Transverse colon (tissue), 4 donors: ENCODE data around the gene SERINC3. TPM values are rescaled to one million over a fixed set of nuclear protein-coding genes. Genes with fewer than 3 reads are reported as not detected.
A peak's percentile ranks its signal among the peaks of the same experiment; 100 is the strongest.

Experiments
- DNase-seq: peaks from one replicate; pipeline ENCODE4 v3.0.0-alpha.2; 2019
- H3K27ac ChIP-seq, 4 donors: fragments of 200-600 bp; sonication (generic); 2 replicates each; pipeline ENCODE4 v1.5.1; 2016 to 2018; ENCODE audit warnings: inconsistent platforms in 4 of 4
- H3K27me3 ChIP-seq: fragments of 200-600 bp; sonication (generic); 2 replicates; pipeline ENCODE4 v1.5.1; 2017; ENCODE audit warnings: inconsistent platforms
- H3K36me3 ChIP-seq, 4 donors: fragments of 200-600 bp; sonication (generic); 2 replicates each; pipeline ENCODE4 v1.5.1; 2017 to 2019; ENCODE audit warnings: inconsistent platforms in 4 of 4
- H3K4me1 ChIP-seq, 4 donors: fragments of 200-600 bp; sonication (generic); 2 replicates each; pipeline ENCODE4 v1.5.1; 2017 to 2020; ENCODE audit warnings: inconsistent platforms in 4 of 4
- H3K4me3 ChIP-seq, 4 donors: fragments of 200-600 bp; sonication (generic); 1 replicate in 1 of 4; 2 replicates in 3 of 4; pipeline versions ENCODE4 v1.5.1 to v1.6.1; 2017 to 2019; ENCODE audit warnings: inconsistent platforms in 4 of 4
- H3K9me3 ChIP-seq, 2 donors: fragments of 200-600 bp; sonication (generic); 2 replicates each; pipeline ENCODE4 v1.5.1; 2017 to 2019; ENCODE audit warnings: inconsistent platforms in 2 of 2
- EP300 ChIP-seq: sonication (generic); formaldehyde crosslinking; IDR thresholded peaks from one replicate; pipeline ENCODE4 v1.6.1; 2017; ENCODE audit warnings: antibody characterized with exemption, low read depth
- POLR2A ChIP-seq: fragments of 450-650 bp; IDR thresholded peaks from one replicate; pipeline ENCODE4 v1.6.1; 2016; ENCODE audit warnings: antibody characterized with exemption, mild to moderate bottlenecking, moderate library complexity
- POLR2AphosphoS5 ChIP-seq, 3 donors: sonication (generic); formaldehyde crosslinking; IDR thresholded peaks; one replicate each; pipeline ENCODE4 v1.6.1; 2016; ENCODE audit warnings: antibody characterized with exemption in 3 of 3
- WGBS, 2 donors: methylation state at CpG; one replicate each; pipeline ENCODE4 v1.1.5; 2018; ENCODE audit warnings: low coverage in 1 of 2; 5-methylcytosine and 5-hydroxymethylcytosine counted together
- in situ Hi-C, 4 donors: fragments of 200-750 bp; cut with MboI; loops; one replicate each; pipeline versions ENCODE4 v1.15.0 to v1.15.1; 2017; ENCODE audit warnings: low sequenced_read_pairs in 3 of 4, low pct_ligation_motif_present in 1 of 4, low pct_unique_long_range_greater_than_20kb in 1 of 4
- intact Hi-C: fragments of 100-400 bp; cut with DNase I; formaldehyde crosslinking; loops from one replicate; pipeline ENCODE4 v1.15.1; 2023; ENCODE audit warnings: low total_unique reads
- total RNA-seq, 4 donors: library from RNA; depleted of rRNA; stranded (reverse); fragments of >200 nt; gene quantifications; one replicate each; pipeline ENCODE4 v1.1.0, GENCODE V29; 2016
- TF ChIP-seq, protein P1 (sequence below), 5 experiments: fragments of 200-600 bp in 3 of 5; fragments of 450-650 bp in 2 of 5; sonication (generic) in 3 of 5; IDR thresholded peaks; 1 replicate in 2 of 5; 2 replicates in 3 of 5; pipeline ENCODE4 v1.5.1; 2016 to 2017; ENCODE audit warnings: antibody characterized with exemption in 5 of 5, inconsistent platforms in 3 of 5, mild to moderate bottlenecking in 2 of 5, moderate library complexity in 1 of 5

The SERINC3 gene
- total RNA-seq, 4 donors from 2014 or later = 19.3 to 85.7 (median 53.1) TPM

DNA sequence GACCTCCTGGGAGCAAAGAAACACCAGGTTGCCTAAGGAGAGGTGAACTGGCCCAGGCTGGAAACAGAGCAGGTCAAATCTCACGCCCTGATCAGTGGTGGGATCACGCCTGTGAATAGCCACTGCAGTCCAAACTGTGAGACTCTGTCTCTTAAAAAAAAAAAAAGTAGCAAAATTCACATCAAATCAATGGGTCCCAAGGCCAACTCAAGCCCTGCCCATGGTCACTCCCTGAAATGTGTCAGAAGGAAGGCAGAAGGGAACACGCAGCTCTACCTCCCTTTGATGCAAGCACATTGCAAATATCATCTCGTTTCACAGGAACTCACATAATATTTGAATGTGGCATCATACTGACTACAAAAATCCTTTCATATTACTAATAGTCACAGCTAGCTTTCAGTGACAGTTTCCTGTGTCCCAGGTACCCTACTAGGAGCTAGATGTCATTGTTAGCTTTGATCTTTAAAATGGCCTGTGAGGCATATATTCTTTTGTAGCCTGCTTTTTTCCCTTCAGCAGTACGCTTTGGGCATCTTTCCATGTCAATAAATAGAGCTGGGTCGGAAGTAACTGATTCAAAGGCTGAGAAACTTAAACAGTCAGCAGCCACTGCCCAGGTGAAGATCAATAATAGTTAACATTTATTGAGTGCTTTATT lies 60.6 kb downstream of the SERINC3 start:
- Histone ChIP-seq H3K4me1 (peaks cover 3 to 37% (median 18%) of the 10 kb centered on the region in 4 donors), H3K27ac (peak overlapping the region; percentile 64 to 82 (median 76)), H3K27me3 (no peaks in the 10 kb centered on the region), H3K4me3 (no peak overlapping the region), H3K9me3 (no peaks in the 10 kb centered on the region), H3K36me3 (no peaks in the 10 kb centered on the region)
- intact Hi-C loops (no loop called here), in situ Hi-C loops (loop anchor here (5.0 to 25.0 kb wide), 3 partner anchors 74 to 249 kb away; partner anchors contain the start of gene OSER1 (in 4 of the 4))
- TF ChIP-seq POLR2AphosphoS5 (IDR thresholded peaks at IDR 0.05) (no peak), EP300 (no peak), POLR2A (no peak)
- TF ChIP-seq, protein P1, sequence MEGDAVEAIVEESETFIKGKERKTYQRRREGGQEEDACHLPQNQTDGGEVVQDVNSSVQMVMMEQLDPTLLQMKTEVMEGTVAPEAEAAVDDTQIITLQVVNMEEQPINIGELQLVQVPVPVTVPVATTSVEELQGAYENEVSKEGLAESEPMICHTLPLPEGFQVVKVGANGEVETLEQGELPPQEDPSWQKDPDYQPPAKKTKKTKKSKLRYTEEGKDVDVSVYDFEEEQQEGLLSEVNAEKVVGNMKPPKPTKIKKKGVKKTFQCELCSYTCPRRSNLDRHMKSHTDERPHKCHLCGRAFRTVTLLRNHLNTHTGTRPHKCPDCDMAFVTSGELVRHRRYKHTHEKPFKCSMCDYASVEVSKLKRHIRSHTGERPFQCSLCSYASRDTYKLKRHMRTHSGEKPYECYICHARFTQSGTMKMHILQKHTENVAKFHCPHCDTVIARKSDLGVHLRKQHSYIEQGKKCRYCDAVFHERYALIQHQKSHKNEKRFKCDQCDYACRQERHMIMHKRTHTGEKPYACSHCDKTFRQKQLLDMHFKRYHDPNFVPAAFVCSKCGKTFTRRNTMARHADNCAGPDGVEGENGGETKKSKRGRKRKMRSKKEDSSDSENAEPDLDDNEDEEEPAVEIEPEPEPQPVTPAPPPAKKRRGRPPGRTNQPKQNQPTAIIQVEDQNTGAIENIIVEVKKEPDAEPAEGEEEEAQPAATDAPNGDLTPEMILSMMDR (IDR thresholded peaks at IDR 0.05) = no peak
- 50 to 60% methylated on average over 2 to 6 of the region's 6 CpGs for WGBS, 2 donors
- DNase-seq = peak; percentile 25

DNA sequence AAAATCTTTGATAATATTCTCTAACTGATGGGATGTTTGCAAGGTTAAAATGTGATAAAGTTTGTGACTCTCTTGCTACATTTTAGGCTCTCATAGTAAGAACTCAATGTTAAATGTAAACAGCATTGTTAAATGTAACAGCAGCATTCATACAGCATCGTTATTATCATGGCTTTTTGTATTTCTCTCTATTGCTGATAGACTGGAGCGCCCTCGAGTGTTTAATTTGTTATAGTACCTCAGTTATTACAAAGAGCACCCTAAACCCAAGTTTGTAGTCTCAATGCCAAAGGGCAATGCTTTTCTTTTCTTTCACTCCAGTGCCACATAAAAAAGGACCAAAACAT lies 61.1 kb downstream of the SERINC3 start:
- peaks cover 3 to 37% (median 18%) of the 10 kb centered on the region in 4 donors for H3K4me1 ChIP-seq
- DNase-seq = no peak
- no peak for TF ChIP-seq POLR2A
- TF ChIP-seq POLR2AphosphoS5 (IDR thresholded peaks at IDR 0.05) = peak in 1 of 3 donors; percentile 7
- TF ChIP-seq, protein P1 (IDR thresholded peaks at IDR 0.05) = peak; percentile 12 to 68 (median 43)
- intact Hi-C loops = no loop called here
- H3K27ac ChIP-seq = peak overlapping the region; percentile 64 to 82 (median 76)
- in situ Hi-C loops = loop anchor here (5.0 to 25.0 kb wide), 3 partner anchors 73 to 248 kb away; partner anchors contain the start of gene OSER1 (in 4 of the 4)
- no peaks in the 10 kb centered on the region for H3K36me3 ChIP-seq
- no peaks in the 10 kb centered on the region for H3K9me3 ChIP-seq
- 7 to 8% methylated on average over 3 of the region's 3 CpGs for WGBS, 2 donors
- H3K4me3 ChIP-seq = no peak overlapping the region
- no peaks in the 10 kb centered on the region for H3K27me3 ChIP-seq

DNA sequence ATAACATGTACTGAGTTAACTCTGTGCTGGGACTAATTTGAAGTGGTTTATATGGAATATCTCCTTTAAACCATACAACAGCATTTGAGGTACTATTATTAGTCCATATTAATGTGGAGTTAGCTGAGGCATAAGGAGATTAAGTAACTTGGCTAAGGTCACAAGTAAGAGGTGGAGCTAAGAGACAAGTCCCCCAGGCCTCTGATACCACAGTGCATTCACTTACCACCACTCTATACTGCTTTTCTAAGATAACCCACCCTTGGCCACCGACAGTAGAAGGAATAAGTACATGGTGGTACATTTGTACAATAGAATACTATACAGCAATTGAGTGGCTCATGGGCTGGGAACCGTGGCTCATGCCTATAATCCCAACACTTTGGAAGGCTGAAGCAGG lies 62.6 kb downstream of the SERINC3 start:
- H3K36me3 ChIP-seq = no peaks in the 10 kb centered on the region
- H3K9me3 ChIP-seq = no peaks in the 10 kb centered on the region
- intact Hi-C loops = no loop called here
- DNase-seq = no peak
- WGBS, 2 donors = 76% methylated on average over 2 of the region's 2 CpGs; no CpG with 5 or more reads in 1 of the 2 donors
- TF ChIP-seq POLR2A (no peak), POLR2AphosphoS5 (IDR thresholded peaks at IDR 0.05) (no peak), EP300 (no peak)
- TF ChIP-seq, protein P1 (IDR thresholded peaks at IDR 0.05) = no peak
- H3K27ac ChIP-seq = peak overlapping the region; percentile 64 to 82 (median 76)
- in situ Hi-C loops = loop anchor here in 3 of 4 donors (25.0 kb wide), 1 partner anchor 247 kb away; the partner anchor contains the start of gene OSER1 (in 3 of the 3)
- H3K4me3 ChIP-seq = no peak overlapping the region
- H3K27me3 ChIP-seq = no peaks in the 10 kb centered on the region
- H3K4me1 ChIP-seq = peaks cover 3 to 37% (median 18%) of the 10 kb centered on the region in 4 donors

DNA sequence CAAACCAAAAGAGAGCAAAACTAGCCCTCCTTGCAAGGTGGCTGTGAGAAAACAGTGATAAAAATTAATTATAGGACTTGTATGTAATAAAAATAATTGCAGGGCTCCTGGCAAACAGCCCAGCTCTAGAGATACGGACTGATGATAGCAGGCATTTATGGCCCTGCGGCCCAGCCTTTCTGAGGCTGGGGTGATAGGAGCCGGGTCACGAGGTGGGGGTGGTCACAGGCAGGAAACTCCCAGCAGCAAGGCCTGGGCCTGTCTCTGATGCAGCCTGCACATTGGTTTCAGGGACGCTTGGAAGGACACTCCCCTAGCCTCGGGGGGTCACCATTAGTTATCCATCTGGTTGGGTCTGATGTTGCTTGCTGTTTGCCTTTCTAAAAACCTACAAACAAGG lies 64.9 kb downstream of the SERINC3 start:
- H3K27me3 ChIP-seq = no peaks in the 10 kb centered on the region
- peak; percentile 57 for DNase-seq
- TF ChIP-seq POLR2A (no peak), EP300 (no peak), POLR2AphosphoS5 (IDR thresholded peaks at IDR 0.05) (no peak)
- TF ChIP-seq, protein P1 (IDR thresholded peaks at IDR 0.05) = no peak
- in situ Hi-C loops (loop anchor here in 3 of 4 donors (25.0 kb wide), 1 partner anchor 245 kb away; the partner anchor contains the start of gene OSER1 (in 3 of the 3)), intact Hi-C loops (no loop called here)
- H3K4me1 ChIP-seq = peaks cover 3 to 36% (median 18%) of the 10 kb centered on the region in 4 donors
- H3K27ac ChIP-seq = peak overlapping the region in 1 of 4 donors; percentile 16
- no peak overlapping the region for H3K4me3 ChIP-seq
- WGBS, 2 donors = 20 to 44% methylated on average over 1 to 6 of the region's 6 CpGs
- H3K36me3 ChIP-seq = no peaks in the 10 kb centered on the region
- H3K9me3 ChIP-seq = no peaks in the 10 kb centered on the region
